HG02610 (cell line): Measurements from ENCODE around the gene CFAP43.

ENCODE experiments used
- ATAC-seq: cut with Tn5 transposase; IDR thresholded peaks from one replicate; pipeline ENCODE4 v1.9.1; 2021; ENCODE audit warnings: mild to moderate bottlenecking, moderate library complexity; ENCODE audit not compliant: unreplicated experiment

The CFAP43 gene

GRCh38 chr10:104231784-104232612, at the start of gene CFAP43:
CFAP43 (minus strand) TSS chr10:104232364; CDS start chr10:104232246, 118 bp downstream.
- ATAC-seq = peak; percentile 100

- ATAC-seq = no peak
Observed at GRCh38 chr10:104281694-104282093, 49.5 kb upstream of the CFAP43 start.

- ATAC-seq = no peak
Observed at GRCh38 chr10:104279550-104280259, 47.5 kb upstream of the CFAP43 start.

GRCh38 chr10:104277785-104278184, 45.6 kb upstream of the CFAP43 start:
- no peak for ATAC-seq

- ATAC-seq = no peak
Observed at GRCh38 chr10:104276192-104276591, 44.0 kb upstream of the CFAP43 start.

GRCh38 chr10:104274762-104275721, 42.9 kb upstream of the CFAP43 start:
- peak; percentile 86 for ATAC-seq

GRCh38 chr10:104273899-104274575, 41.9 kb upstream of the CFAP43 start:
- no peak for ATAC-seq

GRCh38 chr10:104273286-104273685, 41.1 kb upstream of the CFAP43 start:
- ATAC-seq = no peak

- peak; percentile 99 for ATAC-seq
Observed at GRCh38 chr10:104268713-104269645, 36.8 kb upstream of the CFAP43 start, which contains the start of gene GSTO2. GSTO2 (plus strand) TSS chr10:104269184; CDS start chr10:104274916, 5,732 bp downstream.

- no peak for ATAC-seq
Observed at GRCh38 chr10:104268405-104268712, 36.2 kb upstream of the CFAP43 start.

GRCh38 chr10:104267721-104268404, 35.7 kb upstream of the CFAP43 start:
- ATAC-seq = no peak

GRCh38 chr10:104264783-104265182, 32.6 kb upstream of the CFAP43 start:
- ATAC-seq = no peak

GRCh38 chr10:104262055-104262454, 29.9 kb upstream of the CFAP43 start:
- no peak for ATAC-seq

- ATAC-seq = no peak
Observed at GRCh38 chr10:104260775-104261115, 28.6 kb upstream of the CFAP43 start.

GRCh38 chr10:104259999-104260774, 28.0 kb upstream of the CFAP43 start:
- ATAC-seq = no peak

GRCh38 chr10:104259456-104259855, 27.3 kb upstream of the CFAP43 start:
- no peak for ATAC-seq

GRCh38 chr10:104258209-104258608, 26.0 kb upstream of the CFAP43 start:
- no peak for ATAC-seq

GRCh38 chr10:104257235-104257634, 25.1 kb upstream of the CFAP43 start:
- ATAC-seq = no peak
